NCI-H526 (cell line): ENCODE data around the gene RAD51B.

ENCODE experiments used
- DNase-seq, 2 experiments: peaks; one replicate each; lab custom pipeline; 2025; lab: John Stamatoyannopoulos, UW

The RAD51B gene

DNA sequence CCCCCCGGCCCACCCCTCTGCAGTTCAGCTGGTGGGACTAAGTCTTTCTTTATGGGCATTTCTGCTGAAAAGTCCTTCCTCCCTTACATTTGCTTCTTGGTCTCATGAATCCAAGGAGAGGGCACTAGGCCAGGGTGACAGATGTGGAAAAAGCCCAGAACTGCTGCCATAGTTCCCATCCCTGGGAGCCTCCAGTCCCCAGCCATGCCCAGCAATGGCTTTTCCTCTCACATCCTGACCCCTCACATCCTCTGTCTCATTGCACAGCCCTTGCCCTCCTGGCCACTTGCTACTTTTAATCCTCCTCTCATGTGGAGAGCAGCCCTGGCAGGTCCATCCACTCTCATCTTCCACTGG lies 850.8 kb downstream of the RAD51B start:
- DNase-seq, result no peak

DNA sequence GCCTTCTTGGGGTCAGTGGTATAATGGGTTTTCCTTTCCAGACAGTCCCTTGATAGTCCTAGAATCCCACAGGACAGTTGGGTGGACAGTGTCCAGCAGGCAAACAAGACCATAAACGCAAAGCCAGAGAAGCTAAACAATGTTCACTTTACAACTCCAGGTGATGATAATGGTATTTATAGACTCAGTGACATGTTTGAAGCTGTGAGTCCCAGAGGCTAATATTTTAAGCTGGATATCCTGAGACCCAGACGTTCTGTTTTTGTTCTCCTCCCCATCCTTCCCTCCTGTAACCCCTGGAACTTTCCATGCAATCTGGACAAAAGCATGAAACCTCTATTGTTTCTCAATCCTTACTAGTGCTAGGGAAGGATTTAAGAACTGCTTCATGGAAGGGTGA lies 852.3 kb downstream of the RAD51B start:
- no peak for DNase-seq

DNA sequence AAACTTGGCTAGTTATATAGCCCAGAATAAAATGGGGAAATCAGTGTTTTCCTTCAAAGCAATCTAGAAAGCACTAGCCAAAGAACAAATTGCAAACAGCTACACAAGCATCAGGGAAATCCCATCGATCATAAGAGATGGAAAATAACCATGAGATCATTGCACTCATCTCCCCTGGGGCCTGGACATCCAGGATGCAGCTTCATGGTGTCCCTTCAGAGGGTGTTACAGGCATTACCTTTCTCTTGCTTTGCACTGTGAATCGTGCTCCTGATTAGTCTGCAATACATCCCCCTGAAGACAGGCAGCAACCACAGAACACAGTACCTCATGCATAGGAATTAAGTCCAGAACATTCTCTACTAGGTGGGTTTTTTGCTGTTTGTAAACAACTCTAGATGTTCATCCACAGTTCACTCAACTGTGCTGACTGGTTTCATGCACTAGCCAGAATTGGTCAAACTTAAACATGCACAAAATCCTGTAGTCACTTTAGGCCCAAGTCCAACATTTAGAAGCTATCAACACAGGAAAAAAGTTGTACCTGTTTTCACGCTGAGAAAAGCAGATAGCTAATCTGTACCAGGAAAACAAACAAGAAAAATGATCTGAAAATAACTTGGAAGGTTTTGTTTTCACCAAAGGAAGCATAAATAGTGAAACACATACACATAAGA lies 853.2 kb downstream of the RAD51B start:
- DNase-seq, result no peak

DNA sequence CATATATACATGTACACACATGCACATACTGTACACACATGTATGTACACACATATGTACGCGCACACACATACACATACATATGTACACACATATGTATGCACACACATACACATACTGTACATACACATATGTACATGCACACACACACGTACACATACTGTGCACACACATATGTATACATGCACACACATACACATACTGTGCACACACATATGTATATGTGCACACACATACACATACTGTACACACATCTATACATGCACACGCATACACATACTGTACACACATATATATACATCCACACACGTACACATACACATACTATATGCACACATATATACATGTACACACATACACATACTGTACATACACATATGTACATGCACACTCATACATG lies 853.9 kb downstream of the RAD51B start:
- no peak for DNase-seq

DNA sequence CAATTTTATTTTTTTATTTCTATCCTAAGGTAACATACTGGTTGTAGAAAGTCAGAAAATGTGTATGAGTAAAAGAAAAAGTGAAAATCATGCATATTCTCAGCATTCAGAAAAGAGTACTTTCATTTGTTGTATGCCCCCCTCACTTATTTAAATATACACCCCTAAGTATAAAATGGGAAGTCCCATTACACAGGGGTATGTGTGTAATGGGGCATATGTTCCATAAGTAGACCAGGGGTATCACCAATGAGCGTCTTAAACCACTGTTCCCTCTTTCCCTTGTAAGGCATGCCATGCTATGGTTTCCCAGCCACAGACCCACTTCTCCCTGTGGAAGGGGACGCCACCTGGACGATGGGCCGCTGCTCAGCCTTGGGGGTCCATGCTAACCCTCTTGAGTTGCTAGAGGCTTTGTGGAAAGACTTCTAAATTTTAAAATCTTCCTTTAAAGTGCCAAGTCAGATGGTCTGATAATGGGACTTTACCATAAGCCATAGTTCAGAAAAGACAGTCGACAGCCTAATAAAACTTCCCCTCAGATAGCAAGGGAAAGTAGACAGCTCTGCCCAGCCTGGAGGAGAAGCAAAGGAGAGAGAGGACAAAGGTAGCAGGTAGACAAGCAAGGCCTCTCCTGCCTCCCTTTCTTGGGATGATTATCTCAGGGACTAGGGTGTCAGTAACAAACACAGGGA lies 855.1 kb downstream of the RAD51B start:
- DNase-seq, result no peak

DNA sequence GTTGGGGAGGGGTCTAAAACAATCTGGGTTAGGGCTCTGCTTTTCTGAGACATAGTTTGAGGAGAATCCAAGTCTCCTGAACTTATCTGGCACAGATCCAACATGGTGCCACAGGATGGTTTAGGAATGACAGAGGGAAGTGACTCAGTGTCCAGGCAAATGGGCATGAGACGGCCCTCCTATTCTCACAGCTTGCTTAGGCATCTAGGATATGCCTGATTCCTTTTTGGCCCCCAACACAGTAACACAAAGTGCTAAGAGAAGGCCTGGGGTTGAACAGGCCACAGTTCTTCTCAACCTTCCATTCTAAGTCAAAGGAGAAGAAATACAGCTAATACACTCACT lies 855.6 kb downstream of the RAD51B start:
- DNase-seq, result no peak

DNA sequence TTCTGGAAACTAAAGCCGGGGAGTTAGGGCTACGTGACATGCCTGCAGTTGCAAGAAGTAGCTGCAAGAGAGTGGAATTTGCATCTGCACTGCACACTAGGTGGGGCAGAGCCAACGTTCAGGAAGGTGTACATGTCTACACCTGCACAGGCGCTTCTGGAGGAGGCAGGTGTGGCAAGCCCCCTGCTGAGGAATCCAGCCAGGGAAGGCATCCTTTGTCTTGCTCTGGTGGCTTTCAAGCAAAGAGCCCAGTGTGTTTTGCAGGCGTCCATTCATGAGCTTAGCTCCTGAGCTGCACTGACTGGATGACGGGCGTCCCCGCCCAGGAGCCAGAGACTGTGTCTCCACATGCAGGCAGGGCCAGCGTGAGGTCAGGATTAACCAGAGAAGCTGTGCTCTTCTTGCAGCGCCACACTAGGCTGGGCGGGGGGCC lies 856.9 kb downstream of the RAD51B start:
- DNase-seq, result peak; percentile 71 to 86

DNA sequence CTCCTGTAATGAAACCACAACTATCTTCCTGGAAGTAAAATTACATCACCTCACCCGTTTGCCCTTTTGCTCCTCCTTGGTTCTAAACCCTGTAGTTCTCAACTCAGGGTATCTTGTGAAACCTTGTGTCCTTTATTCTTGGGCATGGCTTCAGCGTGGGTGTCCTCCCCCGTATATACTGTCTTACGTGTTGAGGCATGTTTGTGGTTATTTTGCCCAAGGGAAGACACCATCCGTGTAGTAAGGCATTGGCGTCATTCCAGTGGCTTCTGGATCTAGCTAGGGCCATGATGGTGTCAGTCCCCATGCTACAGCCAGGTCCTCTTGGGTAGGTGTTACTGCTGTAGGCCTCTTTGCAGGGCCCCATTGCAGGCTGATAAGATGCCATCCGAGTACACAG lies 857.9 kb downstream of the RAD51B start:
- no peak for DNase-seq

DNA sequence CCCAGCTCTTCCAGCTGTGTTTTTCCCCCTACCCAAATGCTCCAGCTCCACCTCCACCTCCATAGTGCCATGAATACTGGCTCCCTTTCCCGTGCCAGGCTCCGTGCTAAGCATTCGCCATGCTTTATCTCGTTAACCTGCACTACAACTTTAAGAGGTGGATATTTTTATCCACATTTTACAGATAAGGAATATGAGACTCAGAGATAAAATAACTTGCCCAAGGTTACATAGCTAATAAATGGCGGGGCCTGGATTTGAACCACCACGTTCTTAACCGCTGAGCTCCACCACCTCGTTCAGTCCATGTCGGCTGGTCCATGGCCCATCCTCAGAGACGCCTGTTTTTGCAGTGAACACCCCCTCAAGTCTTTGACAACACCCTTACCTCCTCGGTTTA lies 858.3 kb downstream of the RAD51B start:
- DNase-seq, result no peak

DNA sequence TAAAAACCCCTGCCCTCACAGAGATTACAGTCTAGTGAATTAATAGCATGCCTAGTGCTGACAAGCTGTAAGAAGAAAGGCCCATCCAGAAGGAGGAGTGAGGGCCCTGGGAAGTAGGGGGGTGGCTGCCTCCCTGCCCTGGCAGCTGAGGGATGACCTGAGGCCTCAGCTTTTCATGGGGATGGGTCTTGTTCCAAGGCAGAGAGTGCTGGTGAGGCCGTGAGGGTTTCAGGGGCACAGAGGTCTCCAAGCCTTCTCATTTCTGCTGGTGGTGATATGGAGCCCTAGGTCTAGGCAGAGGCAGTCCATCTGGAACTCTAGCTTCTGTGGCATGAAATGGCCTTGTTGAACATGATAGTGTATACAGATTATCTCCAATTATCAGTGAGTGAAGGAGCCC lies 858.9 kb downstream of the RAD51B start:
- no peak for DNase-seq

DNA sequence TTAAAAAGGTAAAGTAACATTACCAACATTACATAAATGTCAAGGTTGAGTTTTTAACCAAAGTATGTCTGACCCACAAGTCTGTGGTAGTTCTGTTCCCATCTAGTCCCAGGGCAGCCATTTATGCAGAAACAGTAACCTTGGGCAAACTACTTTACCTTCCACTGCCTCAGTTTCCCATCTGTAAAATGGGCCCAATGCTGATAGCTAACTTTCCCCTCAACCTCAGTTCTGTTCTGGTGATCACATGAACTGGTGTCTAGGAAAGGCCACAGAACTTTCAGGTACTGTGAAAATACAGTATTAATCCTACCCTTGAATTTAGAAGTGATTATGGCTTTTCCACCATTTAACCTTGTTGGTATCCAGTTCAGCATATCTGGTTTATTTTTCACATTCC lies 859.7 kb downstream of the RAD51B start:
- no peak for DNase-seq

DNA sequence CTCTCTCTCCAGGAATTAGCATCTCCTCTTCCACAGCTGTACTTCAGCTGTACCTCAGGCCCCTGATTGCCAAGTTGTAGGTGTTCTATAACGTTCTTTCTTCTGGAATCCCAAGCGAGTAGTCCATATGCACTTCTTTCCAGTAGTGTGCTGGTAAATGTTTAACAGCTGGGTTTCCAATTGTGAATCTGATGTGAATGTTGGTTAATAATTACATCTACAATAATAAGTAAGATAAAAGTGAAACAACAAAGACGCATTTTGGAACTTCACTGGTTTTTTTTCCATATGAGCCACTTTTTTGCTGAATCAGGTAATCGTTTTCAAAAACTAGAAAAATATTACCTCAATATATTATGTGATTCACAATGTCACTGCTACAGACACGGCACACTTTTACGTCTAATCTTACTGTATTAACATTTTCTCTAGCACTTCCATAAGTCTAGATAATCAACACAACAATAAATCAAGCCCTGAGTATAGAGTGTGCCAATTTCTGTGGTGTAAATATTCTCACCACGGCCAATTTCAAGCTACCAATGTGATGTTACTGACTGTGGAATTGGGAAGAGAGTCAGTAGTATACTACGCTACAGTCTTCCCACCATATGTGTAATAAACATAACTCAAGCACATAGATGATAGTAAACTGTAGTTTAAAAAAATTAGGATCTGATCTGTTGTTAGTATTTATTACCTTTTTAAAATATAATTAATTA lies 860.3 kb downstream of the RAD51B start:
- DNase-seq, result no peak

DNA sequence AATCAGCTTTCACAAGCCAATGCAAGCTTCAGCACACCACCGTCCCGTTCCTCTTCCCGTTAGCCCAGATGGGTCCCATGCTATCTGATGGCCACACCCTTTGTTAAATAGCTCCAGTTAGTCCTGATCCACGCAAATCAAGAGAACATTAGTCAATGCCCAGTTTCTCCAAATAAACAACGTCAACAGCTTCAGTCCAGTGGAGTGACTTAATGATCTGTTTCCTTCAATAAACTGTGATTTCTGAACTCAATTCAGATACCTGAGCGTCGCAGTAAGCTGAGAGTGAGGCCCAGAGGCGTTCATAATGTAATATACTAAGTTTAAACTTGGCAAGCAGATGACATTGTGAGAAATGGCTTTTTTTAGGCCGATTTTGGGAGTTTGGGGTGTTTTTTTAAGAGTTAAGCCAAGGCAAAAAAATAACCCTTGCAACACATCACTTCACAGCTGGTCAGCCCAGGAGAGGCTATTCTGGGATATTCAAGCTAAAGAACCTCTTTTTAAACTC lies 861.0 kb downstream of the RAD51B start:
- DNase-seq, result no peak

DNA sequence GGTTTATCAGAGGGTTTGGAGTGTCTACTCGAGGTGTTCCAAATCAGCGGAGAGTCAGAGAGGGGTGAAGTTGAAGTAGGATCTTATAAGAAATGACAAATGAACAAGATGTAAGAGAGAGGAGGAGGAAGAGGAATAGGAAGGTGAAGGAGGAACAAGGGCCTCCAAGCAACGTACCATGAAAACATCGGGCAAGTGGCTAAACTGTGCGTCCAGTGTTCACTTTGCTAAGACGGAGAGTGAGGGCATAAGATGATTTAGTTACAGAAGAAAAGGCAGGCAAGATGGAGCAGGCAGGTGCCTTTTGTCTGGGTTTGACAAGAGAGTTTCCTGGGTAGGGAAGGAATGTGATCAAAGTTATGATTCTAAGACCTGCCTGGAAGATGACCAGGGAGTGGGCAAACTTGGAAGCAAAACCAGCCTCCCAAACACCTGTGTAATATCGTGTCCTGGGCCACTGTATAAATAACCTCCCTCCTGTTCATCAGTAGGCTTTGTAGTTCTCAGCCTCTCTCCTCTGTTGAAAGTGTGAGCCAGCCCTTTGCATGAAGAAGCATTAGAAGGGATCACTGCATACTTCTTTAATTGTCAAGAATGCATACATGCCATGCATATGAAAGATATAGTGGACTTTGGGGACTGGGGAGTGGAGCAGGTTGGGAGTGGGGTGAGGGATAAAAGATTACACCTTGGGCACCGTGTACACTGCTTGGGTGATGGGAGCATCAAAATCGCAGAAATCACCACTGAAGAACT lies 861.9 kb downstream of the RAD51B start:
- no peak for DNase-seq

DNA sequence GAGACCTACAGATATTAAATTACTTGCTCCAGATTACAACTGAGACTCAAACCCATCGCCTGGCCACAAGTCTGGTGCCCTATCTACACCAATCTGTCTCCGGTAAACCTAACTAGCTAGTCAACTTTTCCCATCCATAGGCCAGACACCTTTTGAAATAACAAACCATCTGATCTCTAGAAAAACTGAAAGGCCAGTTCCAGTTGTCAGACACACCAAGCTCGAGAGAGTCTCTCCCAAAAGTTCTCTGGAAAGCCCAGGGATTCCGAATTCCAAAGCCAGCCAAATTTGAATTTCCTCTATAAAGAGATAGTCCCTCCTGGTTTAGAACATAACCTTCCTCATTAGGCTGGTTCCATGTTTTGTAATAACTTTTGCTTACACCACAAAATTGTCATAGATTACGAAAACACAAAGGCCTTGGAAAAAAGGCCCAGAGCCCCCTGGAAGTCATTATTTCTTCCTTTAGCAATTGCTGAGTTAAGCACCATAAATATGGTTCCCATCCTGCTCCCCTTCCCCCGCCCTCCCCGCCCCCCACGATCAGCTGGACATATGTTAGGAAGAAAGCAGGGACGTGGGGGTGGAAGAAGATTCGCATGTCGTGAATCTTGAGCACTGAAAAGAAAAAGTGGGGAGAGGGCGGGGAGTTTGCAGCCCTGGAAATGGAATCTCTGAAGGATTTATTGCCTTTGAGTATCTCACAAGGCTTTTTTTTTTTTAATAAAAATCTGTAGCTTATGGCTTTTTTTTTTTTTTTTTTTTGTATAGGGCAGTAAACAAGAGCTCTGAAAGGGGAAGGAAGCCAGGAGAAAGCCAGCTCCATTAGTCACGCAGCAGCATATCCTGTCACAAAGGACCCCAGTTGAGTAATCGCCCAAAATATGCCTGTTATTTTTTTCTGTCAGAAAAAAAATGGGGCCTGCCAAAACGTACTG lies 862.9 kb downstream of the RAD51B start:
- no peak for DNase-seq

DNA sequence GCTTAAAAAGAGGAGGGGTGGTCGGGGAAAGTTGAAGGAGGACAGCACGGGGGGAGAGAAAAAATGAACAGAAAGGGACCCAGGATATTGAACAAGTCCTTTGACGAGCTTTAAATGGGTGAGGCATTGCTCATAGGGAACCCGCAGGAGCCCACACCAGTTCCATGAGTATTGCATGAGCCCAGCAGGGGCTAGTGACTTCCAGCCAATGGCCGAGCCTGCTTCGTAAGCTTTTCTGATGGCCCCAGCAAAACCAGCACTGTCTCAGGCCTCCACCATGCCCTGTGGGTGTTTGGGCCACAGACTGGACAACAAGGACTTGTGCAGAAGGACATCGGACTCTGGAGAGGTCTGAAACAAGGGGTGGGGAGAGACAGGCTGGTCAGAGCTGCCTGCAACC lies 863.7 kb downstream of the RAD51B start:
- DNase-seq, result no peak

DNA sequence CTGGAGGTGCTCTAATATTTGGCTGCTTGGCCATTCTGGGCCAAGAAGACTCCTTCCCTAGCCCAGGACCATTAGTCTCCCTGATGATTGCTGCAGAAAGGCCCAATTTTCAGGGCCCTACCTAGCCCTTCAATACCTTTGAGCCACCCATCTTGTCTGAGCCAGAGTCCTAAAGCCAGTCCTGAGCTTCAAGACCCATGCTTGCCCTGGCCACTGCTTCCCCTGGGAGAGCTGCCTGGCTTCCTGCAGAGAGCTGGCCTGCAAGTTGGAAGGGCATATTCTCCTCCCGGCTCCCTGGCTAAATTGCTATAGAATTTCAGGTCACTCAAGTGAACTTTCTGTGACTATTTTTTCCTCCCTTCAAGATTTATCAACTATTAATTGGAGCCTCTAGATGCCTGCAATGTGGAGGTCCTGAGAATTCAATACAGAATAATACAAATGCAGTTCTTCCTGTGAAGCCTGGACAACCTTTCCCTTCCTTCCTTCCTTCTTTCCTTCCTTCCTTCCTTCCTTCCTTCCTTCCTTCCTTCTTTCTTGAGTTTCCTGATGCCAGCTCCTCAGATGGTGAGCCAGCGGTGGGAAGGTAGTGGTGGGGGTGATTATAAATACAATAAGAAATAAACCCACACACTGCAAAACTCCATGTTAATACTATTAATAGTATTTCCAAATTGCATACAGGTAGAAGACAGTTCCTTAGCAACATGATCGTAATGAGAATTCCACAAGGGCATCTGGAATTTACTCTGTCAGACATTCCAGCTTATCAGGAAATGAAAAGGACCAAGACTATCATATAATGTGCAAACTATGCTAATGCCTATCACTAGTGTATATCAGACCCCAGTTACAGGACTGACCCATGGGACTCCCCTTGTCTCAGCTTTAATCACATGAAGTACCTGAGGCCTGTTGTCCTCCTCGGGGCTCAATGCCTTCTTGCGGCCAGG lies 865.2 kb downstream of the RAD51B start:
- no peak for DNase-seq

DNA sequence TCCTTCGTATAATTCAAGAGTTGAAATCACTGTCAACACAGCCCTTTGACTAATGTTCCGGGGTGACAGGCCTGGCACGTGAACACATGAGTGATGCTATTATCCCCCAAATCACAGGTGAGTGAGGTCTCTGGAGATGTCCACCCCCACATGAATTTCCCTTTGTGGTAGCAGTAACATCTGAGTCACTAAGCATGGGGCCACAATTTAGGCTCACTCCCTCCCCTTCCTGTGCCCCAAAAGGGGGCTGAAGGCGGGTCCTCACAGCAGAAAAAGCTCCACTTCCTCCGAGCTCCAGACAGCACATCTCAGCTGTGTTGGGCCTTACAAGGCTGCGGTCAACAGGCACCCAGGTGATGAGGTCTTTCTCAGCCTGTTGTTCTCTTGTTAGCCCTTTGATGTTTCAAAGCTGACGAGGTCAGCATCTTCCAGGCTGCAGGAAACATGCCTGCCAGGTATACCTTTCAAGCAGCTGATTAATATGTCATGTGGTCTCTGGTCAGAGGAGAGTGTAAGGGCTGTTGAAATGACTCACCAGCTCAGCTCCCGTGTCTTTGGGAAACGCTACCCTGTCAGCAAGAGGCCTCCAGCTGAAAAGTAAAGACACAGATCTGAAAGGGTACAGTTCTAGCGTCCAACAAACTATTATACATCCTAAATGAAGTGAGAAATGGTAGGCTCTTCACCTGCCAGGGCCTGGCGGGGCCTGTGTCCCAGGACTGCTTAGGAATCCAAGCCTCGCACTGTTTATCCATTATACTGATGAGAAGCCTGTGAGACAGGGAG lies 866.0 kb downstream of the RAD51B start:
- DNase-seq, result no peak

DNA sequence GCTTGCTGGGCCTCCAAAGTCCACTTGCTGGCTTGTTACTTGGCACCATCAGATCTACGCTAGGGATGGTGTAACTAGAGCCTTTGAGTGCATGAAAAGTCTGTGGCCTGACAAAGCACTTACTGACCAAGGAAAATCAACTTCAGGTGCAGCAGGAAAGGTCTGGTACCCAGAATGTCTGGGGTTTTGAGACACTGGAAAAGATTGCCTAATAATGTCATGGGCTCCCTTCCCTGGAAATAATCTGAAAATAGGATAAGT lies 866.6 kb downstream of the RAD51B start:
- DNase-seq, result no peak

DNA sequence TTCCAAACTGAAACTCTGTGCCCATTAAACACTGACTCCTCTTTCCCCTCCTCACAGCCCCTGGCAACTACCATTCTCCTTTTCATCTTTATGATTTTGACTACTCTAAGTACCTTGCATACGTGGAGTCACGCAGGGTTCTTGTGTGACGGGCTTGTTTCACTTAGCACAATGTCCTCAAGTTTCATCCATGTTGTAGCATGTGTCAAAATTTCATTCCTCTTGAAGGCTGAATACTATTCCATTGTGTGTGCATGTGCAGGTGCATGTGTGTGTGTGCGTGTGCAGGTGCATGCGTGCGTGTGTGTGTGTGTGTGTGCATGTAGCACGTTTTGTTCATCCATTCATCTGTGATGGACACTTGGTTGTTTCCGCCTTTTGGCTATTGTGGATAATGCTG lies 867.1 kb downstream of the RAD51B start:
- DNase-seq, result no peak
